OCI-LY7 (cell line): ENCODE data around the gene BLM. TPM values are rescaled to one million over a fixed set of nuclear protein-coding genes. Genes with fewer than 3 reads are reported as not detected.

ENCODE experiments used
- BruUV-seq: library from RNA; stranded (reverse); fragments of 400-500 nt; replicated peaks from 2 replicates; lab custom pipeline; 2021; lab: Mats Ljungman, UMichigan
- CTCF ChIA-PET: fragments of 300-600 bp; sonication (Branson Sonifier 250); formaldehyde crosslinking; loops from one replicate; lab custom pipeline; 2022; ENCODE audit warnings: antibody characterized with exemption; ENCODE audit not compliant: unreplicated experiment; lab: Charles Lee
- POLR2A ChIA-PET: fragments of 300-600 bp; sonication (Branson Sonifier 250); formaldehyde crosslinking; loops from one replicate; lab custom pipeline; 2022; ENCODE audit warnings: antibody characterized with exemption; lab: Charles Lee
- DNase-seq: peaks from one replicate; pipeline ENCODE4 v3.0.0-alpha.2; 2015; ENCODE audit warnings: low spot score
- H2AFZ ChIP-seq: fragments of 200-600 bp; sonication (generic), shearing (Covaris generic); 2 replicates; pipeline ENCODE4 v1.6.1; 2014; ENCODE audit warnings: mild to moderate bottlenecking, antibody characterized with exemption, low read length, moderate library complexity
- H3K27ac ChIP-seq: fragments of 200-600 bp; sonication (generic); 2 replicates; pipeline ENCODE4 v1.5.1; 2014; ENCODE audit warnings: mixed run types, low read depth, mild to moderate bottlenecking, moderate library complexity, low read length, inconsistent platforms; ENCODE audit not compliant: poor library complexity, severe bottlenecking
- H3K36me3 ChIP-seq: fragments of 200-600 bp; sonication (generic); 2 replicates; pipeline ENCODE4 v1.6.1; 2014; ENCODE audit warnings: mild to moderate bottlenecking, antibody characterized with exemption, low read length, moderate library complexity, mixed read lengths; ENCODE audit not compliant: insufficient read depth
- H3K4me1 ChIP-seq: fragments of 200-600 bp; sonication (generic); 2 replicates; pipeline ENCODE4 v1.5.1; 2014; ENCODE audit warnings: mild to moderate bottlenecking, low read length; ENCODE audit not compliant: insufficient read depth, poor library complexity, severe bottlenecking
- H3K4me2 ChIP-seq: fragments of 200-600 bp; sonication (generic); 2 replicates; pipeline ENCODE4 v1.6.1; 2014; ENCODE audit warnings: mild to moderate bottlenecking, low read length
- H3K4me3 ChIP-seq: fragments of 200-600 bp; sonication (generic); 2 replicates; pipeline ENCODE4 v1.5.1; 2014; ENCODE audit warnings: mild to moderate bottlenecking, low read depth, low read length; ENCODE audit not compliant: poor library complexity, severe bottlenecking
- H3K79me2 ChIP-seq: fragments of 200-600 bp; sonication (generic); 2 replicates; pipeline ENCODE4 v1.6.1; 2016; ENCODE audit warnings: low read depth, mild to moderate bottlenecking, low read length, moderate library complexity, mixed read lengths; ENCODE audit not compliant: insufficient read depth
- H3K9me2 ChIP-seq: fragments of 200-600 bp; sonication (generic); 2 replicates; pipeline ENCODE4 v1.6.1; 2016; ENCODE audit warnings: mild to moderate bottlenecking, low read length, mixed read lengths; ENCODE audit not compliant: insufficient read depth
- H3K9me3 ChIP-seq: fragments of 200-600 bp; sonication (generic); 2 replicates; pipeline ENCODE4 v1.6.1; 2014; ENCODE audit warnings: mild to moderate bottlenecking, mixed run types, low read length, mixed read lengths
- H4K20me1 ChIP-seq: fragments of 200-600 bp; sonication (generic); 2 replicates; pipeline ENCODE4 v1.6.1; 2014; ENCODE audit warnings: mild to moderate bottlenecking, antibody characterized with exemption, low read length, moderate library complexity, mixed read lengths; ENCODE audit not compliant: insufficient read depth
- CTCF ChIP-seq: fragments of 200-600 bp; sonication (generic); conservative IDR thresholded peaks from 2 replicates; pipeline ENCODE4 v1.5.1; 2014; ENCODE audit warnings: mild to moderate bottlenecking, antibody characterized with exemption, low read length, moderate library complexity, mixed read lengths
- EZH2phosphoT487 ChIP-seq: fragments of 200-600 bp; sonication (generic); IDR thresholded peaks from 2 replicates; pipeline ENCODE4 v1.6.1; 2018; ENCODE audit warnings: low read depth, borderline replicate concordance, mild to moderate bottlenecking, mixed run types, antibody characterized with exemption, low read length, moderate library complexity, mixed read lengths
- intact Hi-C: fragments of 100-400 bp; cut with micrococcal nuclease; formaldehyde crosslinking; loops from one replicate; pipeline ENCODE4 v1.10.0; 2022; ENCODE audit not compliant: unreplicated experiment
- total RNA-seq, 2 experiments: library from RNA; depleted of rRNA in 1 of 2; stranded (reverse); fragments of >200 nt in 1 of 2; shearing (Covaris generic) in 1 of 2; gene quantifications; 2 replicates each; pipeline ENCODE4 v1.2.3, GENCODE V29; 2014 to 2022

The BLM gene
- total RNA-seq, 2 experiments from 2014 or later, result 47.1 to 51.8 TPM

- H3K27ac ChIP-seq, result no peak overlapping the region
- CTCF ChIA-PET, result no interaction called here
- H4K20me1 ChIP-seq, result no peaks in the 10 kb centered on the region
- no peaks in the 10 kb centered on the region for H3K36me3 ChIP-seq
- H3K9me3 ChIP-seq, result peaks cover 9% of the 10 kb centered on the region; the same call in 1 of the 2 replicates
- no peak overlapping the region for H3K4me2 ChIP-seq
- H3K9me2 ChIP-seq, result no peaks in the 10 kb centered on the region
- H3K4me3 ChIP-seq, result no peak overlapping the region
- BruUV-seq, result no TSS peak
- intact Hi-C loops, result loop anchor here (10.0 kb wide), 1 partner anchor 206 kb away; no protein-coding TSS in a partner anchor
- POLR2A ChIA-PET, result no interaction called here
- no peak overlapping the region for H2AFZ ChIP-seq
- peaks cover 10% of the 10 kb centered on the region for H3K4me1 ChIP-seq
- no peaks in the 10 kb centered on the region for H3K79me2 ChIP-seq
- DNase-seq, result no peak
- TF ChIP-seq CTCF, result no peak
- no peak for TF ChIP-seq EZH2phosphoT487
Observed at GRCh38 chr15:90690585-90690984, 26.6 kb upstream of the BLM start.

- POLR2A ChIA-PET, result no interaction called here
- H3K27ac ChIP-seq, result no peak overlapping the region
Observed at GRCh38 chr15:90691369-90691768, 25.8 kb upstream of the BLM start.

GRCh38 chr15:90691982-90692773 is 25.0 kb upstream of the BLM start:
- intact Hi-C loops, result loop anchor here (2.0 to 10.0 kb wide), 2 partner anchors 207 to 371 kb away; no protein-coding TSS in a partner anchor
- BruUV-seq, result no TSS peak
- POLR2A ChIA-PET, result no interaction called here
- Histone ChIP-seq H4K20me1 (no peaks in the 10 kb centered on the region), H2AFZ (no peak overlapping the region), H3K27ac (no peak overlapping the region), H3K9me2 (no peaks in the 10 kb centered on the region), H3K4me1 (no peaks in the 10 kb centered on the region), H3K36me3 (no peaks in the 10 kb centered on the region), H3K4me2 (no peak overlapping the region), H3K79me2 (no peaks in the 10 kb centered on the region), H3K9me3 (peaks cover 9% of the 10 kb centered on the region; the same call in 1 of the 2 replicates), H3K4me3 (no peak overlapping the region)
- no peak for TF ChIP-seq EZH2phosphoT487
- no peak for TF ChIP-seq CTCF
- no peak for DNase-seq
- CTCF ChIA-PET, result interaction anchor here (0.6 kb wide), 1 partner anchor 213 kb away, joined by 4 read pairs; no protein-coding TSS in a partner anchor

More at GRCh38 chr15:90691369-90691768, 25.8 kb upstream of the BLM start:
- H3K9me3 ChIP-seq, result peaks cover 9% of the 10 kb centered on the region; the same call in 1 of the 2 replicates
- H3K4me2 ChIP-seq, result no peak overlapping the region
- H2AFZ ChIP-seq, result no peak overlapping the region
- no TSS peak for BruUV-seq
- H3K79me2 ChIP-seq, result no peaks in the 10 kb centered on the region
- intact Hi-C loops, result loop anchor here (10.0 kb wide), 1 partner anchor 207 kb away; no protein-coding TSS in a partner anchor
- H4K20me1 ChIP-seq, result no peaks in the 10 kb centered on the region
- no peaks in the 10 kb centered on the region for H3K36me3 ChIP-seq
- no peaks in the 10 kb centered on the region for H3K9me2 ChIP-seq
- DNase-seq, result no peak
- no peak overlapping the region for H3K4me3 ChIP-seq
- H3K4me1 ChIP-seq, result peaks cover 6% of the 10 kb centered on the region
- TF ChIP-seq EZH2phosphoT487, result no peak
- CTCF ChIA-PET, result interaction anchor here (0.6 kb wide), 1 partner anchor 212 kb away, joined by 4 read pairs; no protein-coding TSS in a partner anchor
